ENCODE measurements around the gene RHNO1. TPM values are rescaled to one million over a fixed set of nuclear protein-coding genes. Genes with fewer than 3 reads are reported as not detected.

RHNO1 gene
- total and polyA plus RNA-seq, 2 of the 13 experiments (the other 11 are each of a cell fraction or from before 2014, with no cell fraction given) = 27.2 to 49.6 TPM

DNA sequence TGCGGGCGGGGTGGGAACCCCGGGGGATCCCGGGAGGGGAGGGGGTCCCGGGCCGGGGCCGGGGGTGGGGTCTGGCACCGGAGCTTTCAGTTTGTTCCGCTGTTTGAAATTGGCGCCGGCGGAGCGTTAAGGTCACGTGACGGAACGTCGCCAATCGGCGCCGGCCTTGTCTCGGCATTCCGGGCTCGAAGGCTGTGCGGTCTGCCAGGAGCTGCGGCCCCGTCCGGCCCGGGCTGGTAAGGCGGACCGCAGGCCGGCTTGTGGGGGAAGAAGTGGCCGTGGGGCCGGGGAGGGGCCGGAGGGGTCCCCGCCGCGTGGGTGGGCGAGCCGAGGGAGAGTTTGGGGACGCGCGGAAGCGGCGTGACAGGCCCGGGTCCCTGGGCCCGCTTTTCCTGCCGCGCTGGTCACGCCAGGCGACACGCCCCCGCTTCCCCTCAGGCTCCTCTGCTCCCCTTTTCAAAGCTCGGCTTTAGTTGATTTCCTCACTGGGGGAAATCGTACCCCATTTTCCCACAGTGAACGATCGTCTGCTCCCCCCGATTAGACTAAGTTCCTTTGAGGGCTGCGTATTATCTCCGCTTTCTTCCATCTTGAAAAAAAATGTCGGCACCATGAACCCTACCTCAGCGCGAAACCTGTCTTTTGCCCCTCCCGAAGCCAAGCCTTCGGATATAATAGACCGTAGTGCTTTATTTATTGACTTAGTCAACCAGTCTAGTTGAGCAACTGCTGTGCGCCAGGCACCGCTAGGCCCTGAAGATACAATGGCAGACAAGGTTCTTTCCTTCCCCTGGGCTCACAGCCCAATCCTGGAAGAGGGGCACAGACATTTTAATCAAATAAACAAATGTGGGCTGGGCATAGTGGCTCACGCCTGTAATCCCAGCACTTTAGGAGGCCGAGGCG is at the start of gene RHNO1, which contains the start of gene FOXM1 (continued):
- TF ChIP-seq SIN3A (IDR thresholded peaks at IDR 0.05; ENCODE audit: borderline replicate concordance, low read depth, low read length) (peak; percentile 97; the same call in 1 of the 2 replicates), HES4 (CRISPR knock-in tag; IDR thresholded peaks at IDR 0.05; ENCODE audit: borderline replicate concordance) (0 out of 2 replicates have a peak, but pooled peaks have one; percentile 20), GATAD1 (CRISPR knock-in tag; IDR thresholded peaks at IDR 0.05) (peak; percentile 86), SMAD3 (CRISPR knock-in tag; IDR thresholded peaks at IDR 0.05) (0 out of 2 replicates have a peak, but pooled peaks have one; percentile 22), ZKSCAN5 (CRISPR knock-in tag; IDR thresholded peaks at IDR 0.05) (no peak), ZNF883 (CRISPR knock-in tag; IDR thresholded peaks at IDR 0.05; ENCODE audit: not compliant biosample characterization) (no peak), FOXK2 (IDR thresholded peaks at IDR 0.05) (no peak), SIN3B (IDR thresholded peaks at IDR 0.05; ENCODE audit: low read length) (peak; percentile 95), ADNP (CRISPR knock-in tag; IDR thresholded peaks at IDR 0.05) (no peak), ZNF772 (CRISPR knock-in tag; IDR thresholded peaks at IDR 0.05) (peak; percentile 38), POLR2AphosphoS5 (IDR thresholded peaks at IDR 0.05; ENCODE audit: low read depth, low read length) (peak; percentile 78), GPN1 (CRISPR knock-in tag; IDR thresholded peaks at IDR 0.05; ENCODE audit: borderline replicate concordance) (no peak), SIX1 (CRISPR knock-in tag; IDR thresholded peaks at IDR 0.05; ENCODE audit: borderline replicate concordance) (no peak), CCDC6 (CRISPR knock-in tag; IDR thresholded peaks at IDR 0.05) (0 out of 2 replicates have a peak, but pooled peaks have one; percentile 51), CAMTA2 (CRISPR knock-in tag; IDR thresholded peaks at IDR 0.05; ENCODE audit: borderline replicate concordance) (0 out of 2 replicates have a peak, but pooled peaks have one; percentile 39), ZNF678 (CRISPR knock-in tag; IDR thresholded peaks at IDR 0.05) (no peak)
- TF ChIP-seq, protein P1, sequence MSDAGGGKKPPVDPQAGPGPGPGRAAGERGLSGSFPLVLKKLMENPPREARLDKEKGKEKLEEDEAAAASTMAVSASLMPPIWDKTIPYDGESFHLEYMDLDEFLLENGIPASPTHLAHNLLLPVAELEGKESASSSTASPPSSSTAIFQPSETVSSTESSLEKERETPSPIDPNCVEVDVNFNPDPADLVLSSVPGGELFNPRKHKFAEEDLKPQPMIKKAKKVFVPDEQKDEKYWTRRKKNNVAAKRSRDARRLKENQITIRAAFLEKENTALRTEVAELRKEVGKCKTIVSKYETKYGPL (CRISPR knock-in tag; IDR thresholded peaks at IDR 0.05) = no peak
- TF ChIP-seq, protein P2, sequence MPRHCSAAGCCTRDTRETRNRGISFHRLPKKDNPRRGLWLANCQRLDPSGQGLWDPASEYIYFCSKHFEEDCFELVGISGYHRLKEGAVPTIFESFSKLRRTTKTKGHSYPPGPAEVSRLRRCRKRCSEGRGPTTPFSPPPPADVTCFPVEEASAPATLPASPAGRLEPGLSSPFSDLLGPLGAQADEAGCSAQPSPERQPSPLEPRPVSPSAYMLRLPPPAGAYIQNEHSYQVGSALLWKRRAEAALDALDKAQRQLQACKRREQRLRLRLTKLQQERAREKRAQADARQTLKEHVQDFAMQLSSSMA (CRISPR knock-in tag; IDR thresholded peaks at IDR 0.05) = no peak
- TF ChIP-seq, protein P3, sequence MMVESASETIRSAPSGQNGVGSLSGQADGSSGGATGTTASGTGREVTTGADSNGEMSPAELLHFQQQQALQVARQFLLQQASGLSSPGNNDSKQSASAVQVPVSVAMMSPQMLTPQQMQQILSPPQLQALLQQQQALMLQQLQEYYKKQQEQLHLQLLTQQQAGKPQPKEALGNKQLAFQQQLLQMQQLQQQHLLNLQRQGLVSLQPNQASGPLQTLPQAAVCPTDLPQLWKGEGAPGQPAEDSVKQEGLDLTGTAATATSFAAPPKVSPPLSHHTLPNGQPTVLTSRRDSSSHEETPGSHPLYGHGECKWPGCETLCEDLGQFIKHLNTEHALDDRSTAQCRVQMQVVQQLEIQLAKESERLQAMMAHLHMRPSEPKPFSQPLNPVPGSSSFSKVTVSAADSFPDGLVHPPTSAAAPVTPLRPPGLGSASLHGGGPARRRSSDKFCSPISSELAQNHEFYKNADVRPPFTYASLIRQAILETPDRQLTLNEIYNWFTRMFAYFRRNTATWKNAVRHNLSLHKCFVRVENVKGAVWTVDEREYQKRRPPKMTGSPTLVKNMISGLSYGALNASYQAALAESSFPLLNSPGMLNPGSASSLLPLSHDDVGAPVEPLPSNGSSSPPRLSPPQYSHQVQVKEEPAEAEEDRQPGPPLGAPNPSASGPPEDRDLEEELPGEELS (CRISPR knock-in tag; IDR thresholded peaks at IDR 0.05) = no peak
- TF ChIP-seq, protein P4, sequence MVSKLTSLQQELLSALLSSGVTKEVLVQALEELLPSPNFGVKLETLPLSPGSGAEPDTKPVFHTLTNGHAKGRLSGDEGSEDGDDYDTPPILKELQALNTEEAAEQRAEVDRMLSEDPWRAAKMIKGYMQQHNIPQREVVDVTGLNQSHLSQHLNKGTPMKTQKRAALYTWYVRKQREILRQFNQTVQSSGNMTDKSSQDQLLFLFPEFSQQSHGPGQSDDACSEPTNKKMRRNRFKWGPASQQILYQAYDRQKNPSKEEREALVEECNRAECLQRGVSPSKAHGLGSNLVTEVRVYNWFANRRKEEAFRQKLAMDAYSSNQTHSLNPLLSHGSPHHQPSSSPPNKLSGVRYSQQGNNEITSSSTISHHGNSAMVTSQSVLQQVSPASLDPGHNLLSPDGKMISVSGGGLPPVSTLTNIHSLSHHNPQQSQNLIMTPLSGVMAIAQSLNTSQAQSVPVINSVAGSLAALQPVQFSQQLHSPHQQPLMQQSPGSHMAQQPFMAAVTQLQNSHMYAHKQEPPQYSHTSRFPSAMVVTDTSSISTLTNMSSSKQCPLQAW (CRISPR knock-in tag; IDR thresholded peaks at IDR 0.05) = no peak; the same call in 1 of the 2 replicates
- TF ChIP-seq, protein P5, sequence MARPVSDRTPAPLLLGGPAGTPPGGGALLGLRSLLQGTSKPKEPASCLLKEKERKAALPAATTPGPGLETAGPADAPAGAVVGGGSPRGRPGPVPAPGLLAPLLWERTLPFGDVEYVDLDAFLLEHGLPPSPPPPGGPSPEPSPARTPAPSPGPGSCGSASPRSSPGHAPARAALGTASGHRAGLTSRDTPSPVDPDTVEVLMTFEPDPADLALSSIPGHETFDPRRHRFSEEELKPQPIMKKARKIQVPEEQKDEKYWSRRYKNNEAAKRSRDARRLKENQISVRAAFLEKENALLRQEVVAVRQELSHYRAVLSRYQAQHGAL (CRISPR knock-in tag; IDR thresholded peaks at IDR 0.05; ENCODE audit: not compliant biosample characterization) = peak; percentile 58
- TF ChIP-seq, protein P6, sequence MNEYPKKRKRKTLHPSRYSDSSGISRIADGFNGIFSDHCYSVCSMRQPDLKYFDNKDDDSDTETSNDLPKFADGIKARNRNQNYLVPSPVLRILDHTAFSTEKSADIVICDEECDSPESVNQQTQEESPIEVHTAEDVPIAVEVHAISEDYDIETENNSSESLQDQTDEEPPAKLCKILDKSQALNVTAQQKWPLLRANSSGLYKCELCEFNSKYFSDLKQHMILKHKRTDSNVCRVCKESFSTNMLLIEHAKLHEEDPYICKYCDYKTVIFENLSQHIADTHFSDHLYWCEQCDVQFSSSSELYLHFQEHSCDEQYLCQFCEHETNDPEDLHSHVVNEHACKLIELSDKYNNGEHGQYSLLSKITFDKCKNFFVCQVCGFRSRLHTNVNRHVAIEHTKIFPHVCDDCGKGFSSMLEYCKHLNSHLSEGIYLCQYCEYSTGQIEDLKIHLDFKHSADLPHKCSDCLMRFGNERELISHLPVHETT (CRISPR knock-in tag; conservative IDR thresholded peaks at IDR 0.05) = no peak
